Measurements from ENCODE around the gene CCDC92.

The CCDC92 gene, protein sequence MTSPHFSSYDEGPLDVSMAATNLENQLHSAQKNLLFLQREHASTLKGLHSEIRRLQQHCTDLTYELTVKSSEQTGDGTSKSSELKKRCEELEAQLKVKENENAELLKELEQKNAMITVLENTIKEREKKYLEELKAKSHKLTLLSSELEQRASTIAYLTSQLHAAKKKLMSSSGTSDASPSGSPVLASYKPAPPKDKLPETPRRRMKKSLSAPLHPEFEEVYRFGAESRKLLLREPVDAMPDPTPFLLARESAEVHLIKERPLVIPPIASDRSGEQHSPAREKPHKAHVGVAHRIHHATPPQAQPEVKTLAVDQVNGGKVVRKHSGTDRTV

DNA sequence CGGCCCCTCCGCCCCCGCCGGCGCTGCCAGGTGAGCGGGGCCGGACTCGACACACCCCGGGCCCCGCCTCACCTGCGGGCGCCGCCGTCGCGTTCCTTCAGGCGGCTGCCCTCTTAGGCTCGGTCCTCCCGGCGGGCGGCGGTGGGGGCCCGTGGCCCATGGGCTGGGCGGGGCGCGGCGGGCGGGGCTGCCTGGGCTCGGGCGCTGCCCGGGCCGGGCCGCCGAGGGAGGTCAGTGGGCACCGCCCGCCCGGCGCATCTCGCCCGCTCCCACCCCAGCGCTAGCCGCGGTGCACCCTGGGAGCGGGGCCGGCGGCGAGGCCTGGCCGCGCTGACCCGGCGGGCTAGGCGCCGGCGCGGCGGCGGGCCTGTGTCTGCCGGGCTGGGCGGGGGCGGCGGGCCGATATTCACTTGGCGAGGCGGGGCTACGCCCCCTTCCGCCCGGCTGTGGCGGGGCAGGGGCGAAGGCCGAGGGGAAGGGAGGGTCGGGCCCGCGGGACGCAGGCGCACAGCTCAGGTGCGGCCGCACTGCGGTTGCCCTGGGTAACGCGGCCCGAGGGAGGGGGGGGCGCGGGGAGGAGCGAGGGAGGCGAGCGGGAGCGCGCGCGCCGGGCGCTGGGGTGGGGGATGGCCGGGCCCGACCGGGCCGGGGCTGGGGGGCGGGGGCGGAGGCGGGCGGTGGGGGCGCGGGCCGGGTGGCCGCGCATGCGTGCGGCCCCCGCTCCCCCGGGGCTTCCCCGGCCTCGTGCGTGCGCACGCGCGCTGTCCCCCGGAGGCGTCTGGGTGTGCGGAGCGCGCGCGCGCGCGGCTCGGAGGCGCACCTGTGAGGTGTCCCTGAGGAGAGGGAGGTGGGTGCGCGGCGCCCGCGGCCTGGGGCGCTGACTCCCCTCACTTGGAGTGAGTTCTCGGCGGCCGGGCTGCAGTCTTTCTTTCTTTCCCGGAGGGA is at the start of gene CCDC92, which contains the start of gene ZNF664:
TSS of gene CCDC92 (minus strand) at position 375 of the 945 bp plus-strand sequence. CDS start 28,526 bp downstream, outside the sequence.
TSS of gene ZNF664 (plus strand) at position 759 of the 945 bp plus-strand sequence. CDS start 38,930 bp downstream, outside the sequence.
- DNase-seq (ENCODE audit: low spot score) = peak; percentile 80

DNA sequence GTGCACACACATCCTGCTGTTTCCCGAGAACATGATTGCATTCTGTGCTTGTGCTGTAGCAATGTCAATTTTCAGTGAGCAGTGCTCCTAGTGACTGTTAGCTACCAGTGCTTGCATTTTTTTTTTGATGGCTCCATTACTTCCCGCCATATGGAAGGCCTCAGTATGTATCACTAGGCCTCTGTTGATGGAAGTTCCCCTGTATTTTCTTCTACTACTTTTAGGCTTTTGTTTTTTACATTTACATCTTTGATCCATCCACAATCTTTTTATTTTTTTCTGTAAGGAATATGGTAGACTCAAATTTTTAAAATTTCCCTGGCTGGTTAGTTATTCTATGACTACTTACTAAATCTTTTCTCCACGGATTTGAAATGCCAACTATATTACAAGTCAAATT is 49.5 kb upstream of the CCDC92 start:
- DNase-seq (ENCODE audit: low spot score) = no peak

DNA sequence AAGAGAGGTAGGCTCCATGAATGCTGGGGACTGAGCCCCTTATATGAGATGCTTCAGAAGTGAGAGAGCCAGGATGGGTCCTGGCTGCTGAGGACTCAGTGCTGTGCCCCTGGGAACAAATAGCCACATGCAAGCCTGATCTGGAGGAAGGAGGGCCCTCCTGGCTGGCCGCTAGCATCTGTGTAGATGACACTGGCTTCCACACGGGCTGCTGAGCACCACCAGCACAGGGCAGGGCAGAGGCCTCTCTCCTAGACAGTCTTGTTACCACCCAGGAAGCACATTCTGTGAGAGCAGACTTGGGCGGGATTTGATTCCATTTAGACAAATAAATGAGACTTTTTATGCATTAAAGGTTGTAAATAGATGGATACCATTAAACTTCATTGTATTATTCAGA is 48.4 kb upstream of the CCDC92 start:
- DNase-seq (ENCODE audit: low spot score) = no peak

DNA sequence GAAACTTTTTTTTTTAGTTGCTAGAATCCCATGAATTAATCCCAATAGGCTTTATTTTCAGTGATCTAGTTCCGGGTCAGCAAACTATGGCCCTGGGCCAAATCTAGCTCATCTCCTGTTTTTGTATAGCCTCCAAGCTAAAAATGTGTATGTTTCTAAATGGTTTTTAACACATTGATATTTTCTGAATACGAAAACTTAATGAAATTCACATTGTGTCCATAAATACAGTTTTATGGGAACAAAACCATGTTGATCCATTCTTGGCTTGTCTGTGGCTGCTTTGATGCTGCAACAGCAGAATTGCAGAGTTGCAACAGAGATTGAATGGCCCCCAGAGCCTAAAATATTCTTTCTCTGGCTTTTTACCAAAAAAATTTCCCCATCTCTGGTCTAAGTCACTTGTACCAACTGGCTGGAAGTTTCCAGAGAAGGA is 47.9 kb upstream of the CCDC92 start:
- DNase-seq (ENCODE audit: low spot score) = no peak

DNA sequence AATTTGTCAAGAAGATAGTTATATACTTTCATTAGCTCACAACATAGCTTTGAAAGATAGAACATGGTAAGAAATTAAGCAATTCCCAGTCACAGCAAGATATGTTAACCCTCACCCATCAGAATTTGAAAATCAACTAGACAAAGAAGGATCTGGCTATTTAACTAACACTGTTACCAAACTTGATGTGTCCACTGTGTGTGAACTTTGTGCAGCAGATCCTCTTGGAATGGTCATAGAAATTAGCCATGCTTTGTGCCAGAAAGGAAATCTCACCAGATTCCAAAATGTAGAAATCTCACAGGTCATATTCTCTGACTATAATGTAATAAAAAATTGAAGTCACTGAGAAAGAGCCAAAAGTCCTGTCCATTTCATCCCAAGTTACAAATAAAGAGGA is 46.5 kb upstream of the CCDC92 start:
- no peak for DNase-seq (ENCODE audit: low spot score)

DNA sequence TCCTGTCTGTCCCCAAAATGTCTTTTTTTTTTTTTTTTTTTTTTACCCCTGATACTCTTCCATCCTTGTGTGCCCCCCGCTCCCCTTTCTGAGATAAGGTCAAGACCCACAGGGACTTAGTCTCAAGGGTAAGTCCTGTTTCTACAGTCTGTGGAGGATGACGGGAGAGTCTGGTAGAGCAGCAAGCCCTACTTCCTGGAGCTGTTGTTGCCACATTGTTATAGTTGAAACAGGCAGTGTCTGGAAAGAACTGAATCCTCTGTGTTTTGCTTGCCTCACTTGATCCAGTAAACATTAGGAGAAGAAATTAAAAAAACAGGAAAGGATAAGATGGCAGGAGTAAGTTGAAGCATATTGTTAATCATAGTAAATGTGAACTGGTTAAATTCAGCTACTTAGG is 45.9 kb upstream of the CCDC92 start:
- no peak for DNase-seq (ENCODE audit: low spot score)

DNA sequence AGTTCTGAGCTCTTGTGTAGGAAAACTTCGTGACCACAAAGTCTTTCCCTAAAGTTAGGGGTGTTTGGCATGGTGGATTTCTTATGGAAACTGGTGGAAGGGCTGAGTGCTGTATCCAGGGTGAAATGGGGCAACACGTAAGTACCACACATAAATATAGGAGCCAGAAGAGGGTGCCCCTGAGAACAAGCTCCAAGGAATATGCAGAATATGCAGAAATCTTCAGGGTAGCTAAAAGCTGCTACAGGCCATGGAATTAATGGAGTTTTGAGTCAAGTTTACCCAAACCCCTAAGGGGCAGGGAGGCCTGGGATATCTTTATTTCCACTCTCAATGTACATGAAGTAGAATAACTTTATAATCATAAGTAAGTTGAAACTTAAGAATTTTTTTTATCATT is 44.4 kb upstream of the CCDC92 start:
- DNase-seq (ENCODE audit: low spot score) = no peak

DNA sequence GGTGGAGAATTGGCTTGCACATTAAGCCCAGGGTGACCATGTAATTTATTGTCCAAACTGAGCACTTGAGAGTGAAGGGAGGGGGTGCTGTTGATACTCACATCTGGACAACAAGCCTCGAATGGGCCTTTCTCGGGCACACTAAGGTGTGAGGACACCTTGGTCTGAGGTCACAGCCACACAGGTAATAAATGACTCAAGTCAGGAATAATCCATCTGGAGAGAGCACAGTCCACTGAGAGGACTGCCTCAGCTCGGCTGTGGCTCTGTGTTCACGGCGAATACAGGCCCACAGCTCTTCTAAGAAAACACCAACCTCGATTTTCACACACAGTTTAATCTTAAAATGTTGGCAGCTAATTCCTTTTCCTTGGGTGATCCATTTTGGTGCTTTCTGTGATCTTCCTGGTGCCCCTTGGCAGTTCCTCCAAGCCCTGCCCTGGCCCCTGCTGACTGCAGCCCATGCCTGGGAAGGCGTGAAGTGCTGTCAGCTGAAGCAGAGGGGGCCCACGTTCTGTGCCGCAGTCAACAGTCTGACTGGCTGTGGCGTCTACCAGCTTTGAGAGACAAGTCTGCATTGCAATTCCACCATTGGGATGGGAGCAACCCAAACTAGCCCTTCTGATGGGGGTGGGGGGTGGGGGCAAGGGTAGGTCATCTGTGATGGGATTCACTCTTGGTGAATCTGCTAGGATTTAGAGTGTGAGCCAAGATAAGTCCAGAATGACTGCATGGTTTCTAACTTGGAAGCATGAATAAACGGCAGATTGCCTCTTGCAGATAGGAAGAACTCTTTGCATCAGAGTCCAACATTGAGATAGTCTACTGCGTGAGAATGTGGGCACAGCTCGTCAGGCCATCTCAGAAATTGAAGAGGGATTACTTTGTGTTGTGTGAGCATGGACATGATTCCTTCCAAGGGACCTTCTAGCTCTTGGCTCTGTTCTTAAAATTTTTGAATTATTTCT is 43.1 kb upstream of the CCDC92 start:
- no peak for DNase-seq (ENCODE audit: low spot score)

DNA sequence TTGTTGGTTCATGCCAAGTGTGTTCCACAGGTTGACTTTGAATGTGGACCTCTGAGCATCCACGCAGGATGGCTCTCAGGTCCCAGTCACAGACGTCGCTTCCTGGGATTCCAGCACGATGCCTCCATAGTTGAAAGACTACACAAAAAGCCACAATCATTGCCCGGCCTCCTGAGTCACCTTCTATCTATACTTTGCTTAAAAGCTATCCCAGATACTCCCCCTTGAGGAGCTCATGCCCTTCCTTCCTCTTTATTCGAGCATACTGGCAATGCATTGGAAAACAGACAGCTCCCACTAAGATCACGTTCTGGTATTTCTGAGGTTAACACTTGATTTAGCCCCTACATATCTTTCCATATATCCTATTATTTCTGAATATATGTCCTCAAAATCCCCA is 40.4 kb upstream of the CCDC92 start:
- DNase-seq (ENCODE audit: low spot score) = no peak

DNA sequence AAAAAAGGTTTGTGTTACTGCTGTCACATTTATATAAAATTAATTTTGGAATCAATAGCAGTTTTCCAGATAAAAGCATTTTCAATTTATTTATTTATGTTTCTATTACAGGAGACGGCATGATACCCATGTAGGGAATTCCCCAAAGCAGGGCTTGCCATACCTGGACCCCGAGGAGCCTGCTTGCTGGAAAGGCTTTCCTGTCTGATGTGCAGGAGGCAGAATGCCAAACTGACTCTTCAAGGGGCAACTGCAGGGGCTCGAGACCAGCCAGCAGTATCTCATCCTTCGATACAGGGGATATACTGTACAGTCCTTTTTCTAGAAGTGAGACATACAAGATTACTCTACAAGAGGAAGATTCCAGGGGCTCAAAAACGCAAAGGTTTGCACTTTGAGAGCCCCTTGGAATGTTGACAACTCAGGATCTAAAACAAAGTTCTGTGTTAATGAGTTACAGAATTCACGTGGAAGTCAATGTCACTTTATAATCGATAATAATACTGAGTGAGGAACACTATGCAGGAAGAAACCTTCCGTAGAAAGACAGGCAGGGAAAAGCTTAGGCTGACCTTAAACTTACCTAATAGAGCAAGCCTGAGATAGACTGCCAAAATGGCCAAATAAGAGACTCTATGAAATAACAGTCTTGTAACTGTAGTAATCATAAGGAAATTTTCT is 38.9 kb upstream of the CCDC92 start:
- no peak for DNase-seq (ENCODE audit: low spot score)

DNA sequence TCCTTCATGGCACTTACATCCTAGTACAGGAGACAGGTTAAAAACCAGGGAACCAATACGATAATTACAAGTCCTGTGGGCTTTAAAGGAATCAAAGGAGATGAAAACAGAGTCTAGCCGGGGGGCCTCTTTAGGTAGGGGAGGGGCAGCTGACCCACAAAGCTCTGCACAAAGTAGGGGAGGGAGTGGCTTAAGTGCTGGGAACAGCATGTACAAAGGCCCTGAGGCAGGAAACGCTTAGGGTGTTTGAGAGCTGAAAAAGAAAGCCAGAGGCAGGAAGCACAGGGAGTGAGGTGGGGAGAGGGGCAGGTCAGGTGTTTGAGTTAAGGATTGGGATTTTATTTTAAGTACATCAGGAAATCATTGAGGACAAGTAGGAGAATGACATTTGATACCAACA is 38.1 kb upstream of the CCDC92 start:
- no peak for DNase-seq (ENCODE audit: low spot score)

DNA sequence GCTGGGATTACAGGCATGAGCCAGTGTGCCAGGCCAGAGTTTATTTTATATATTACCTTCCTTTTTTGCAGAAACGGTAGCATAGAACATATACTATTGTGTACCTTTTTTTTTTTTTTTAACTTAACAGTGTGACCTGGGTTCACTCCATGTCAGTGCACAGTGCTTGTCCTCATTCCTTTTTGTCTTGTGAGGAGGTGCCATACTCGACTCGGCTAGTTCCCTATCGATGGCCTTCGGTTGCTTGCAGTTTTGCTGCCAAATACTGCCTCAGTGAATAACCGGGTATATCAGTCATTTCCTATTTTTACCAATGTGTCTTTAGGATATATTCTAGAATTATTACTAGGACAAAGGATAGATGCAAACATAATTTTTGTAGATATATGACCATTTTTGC is 37.1 kb upstream of the CCDC92 start:
- DNase-seq (ENCODE audit: low spot score) = no peak

DNA sequence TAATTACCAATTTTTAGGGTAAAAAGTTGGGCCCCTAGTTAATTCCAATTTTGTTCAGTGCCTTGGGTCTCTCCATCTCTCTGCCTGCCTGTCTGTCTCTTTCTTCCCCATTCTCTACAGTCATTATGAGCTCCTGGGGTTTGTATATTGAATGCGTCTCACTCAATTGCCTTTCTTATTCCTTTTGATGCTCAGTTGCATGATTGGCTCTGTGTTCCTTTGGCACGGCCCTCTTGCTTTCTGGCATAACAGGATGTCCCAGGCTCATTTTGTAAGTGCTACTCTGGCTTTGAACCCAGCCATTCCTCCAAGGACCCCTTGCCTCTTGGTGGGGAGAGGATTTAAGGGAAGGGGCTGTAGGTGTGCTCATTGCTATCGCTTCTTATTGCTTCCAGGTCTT is 36.0 kb upstream of the CCDC92 start:
- no peak for DNase-seq (ENCODE audit: low spot score)

DNA sequence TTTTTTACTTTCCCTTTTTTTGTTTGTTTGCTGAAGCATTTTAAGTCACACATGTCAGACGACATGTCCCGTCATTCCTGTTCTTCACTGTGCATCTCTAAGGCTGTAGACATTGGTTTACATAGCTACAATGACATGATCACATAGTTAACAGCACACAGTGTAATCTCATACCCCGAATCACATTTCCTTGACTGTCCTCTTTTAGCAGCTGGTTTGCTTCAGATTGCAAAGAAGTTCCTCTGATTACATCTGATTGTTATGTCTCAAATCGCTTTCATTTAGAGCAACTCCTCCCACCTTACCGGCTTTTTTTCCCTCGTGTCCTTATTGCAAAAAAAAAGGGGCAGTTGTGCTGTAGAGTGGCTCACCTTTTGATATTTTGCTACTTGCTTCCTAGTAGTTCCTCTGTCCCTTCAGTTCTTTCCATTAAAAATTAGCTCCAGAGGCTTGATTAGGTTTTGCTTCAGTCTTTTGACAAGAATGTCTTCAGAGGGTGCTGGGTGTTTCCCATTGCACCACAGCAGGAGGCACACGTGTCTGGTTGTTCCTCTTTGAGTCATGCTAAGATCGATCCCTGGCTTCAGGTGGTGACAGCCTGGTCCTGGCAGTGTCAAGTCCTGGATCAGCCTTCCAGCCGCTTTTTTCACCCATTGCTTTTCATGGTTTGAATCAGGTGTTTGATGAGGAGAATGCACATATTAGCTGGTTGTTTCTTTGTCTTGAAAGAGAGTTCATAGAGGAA is 35.4 kb upstream of the CCDC92 start:
- no peak for DNase-seq (ENCODE audit: low spot score)

DNA sequence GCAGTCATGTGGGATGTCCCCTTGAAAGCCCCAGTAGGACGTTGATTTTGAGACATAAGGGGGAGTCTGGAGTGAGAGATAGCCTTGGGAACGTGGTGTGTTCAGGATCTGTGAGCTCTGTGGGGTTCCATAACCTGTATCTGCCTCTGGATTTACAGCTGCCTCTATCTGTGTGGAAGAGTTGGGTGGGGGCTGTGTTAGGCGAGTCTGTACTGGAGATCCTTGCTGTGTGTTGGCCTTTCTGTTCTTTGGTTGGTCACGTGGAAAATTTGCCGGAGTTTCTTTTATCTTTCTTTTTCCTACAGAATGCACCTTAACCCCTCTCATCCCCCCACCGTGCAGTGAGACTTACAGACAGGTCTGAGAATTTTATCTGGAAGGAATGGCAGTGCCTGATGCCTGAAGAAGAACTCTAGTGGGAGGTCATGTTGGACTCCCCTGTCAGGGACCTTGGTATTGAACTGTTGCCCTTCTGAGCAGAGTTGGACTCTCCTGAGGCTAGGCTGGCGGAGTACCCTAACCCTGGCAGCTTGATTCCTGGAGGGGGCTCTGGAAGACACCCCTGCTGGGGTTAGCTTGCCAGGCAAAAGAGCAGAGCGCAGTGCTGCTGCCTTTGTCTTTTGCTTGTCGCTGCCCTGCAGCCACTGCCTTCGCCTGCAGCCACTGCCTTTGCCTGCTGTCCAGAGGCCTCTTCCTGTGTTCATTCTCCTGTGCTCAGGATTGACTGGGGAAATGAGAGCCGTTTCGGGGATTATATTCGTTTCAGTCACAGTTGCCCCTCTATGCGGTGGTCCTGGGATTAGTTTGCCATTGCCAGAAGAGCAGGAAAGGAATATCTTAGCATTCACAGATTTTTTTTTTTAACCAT is 34.4 kb upstream of the CCDC92 start:
- no peak for DNase-seq (ENCODE audit: low spot score)

DNA sequence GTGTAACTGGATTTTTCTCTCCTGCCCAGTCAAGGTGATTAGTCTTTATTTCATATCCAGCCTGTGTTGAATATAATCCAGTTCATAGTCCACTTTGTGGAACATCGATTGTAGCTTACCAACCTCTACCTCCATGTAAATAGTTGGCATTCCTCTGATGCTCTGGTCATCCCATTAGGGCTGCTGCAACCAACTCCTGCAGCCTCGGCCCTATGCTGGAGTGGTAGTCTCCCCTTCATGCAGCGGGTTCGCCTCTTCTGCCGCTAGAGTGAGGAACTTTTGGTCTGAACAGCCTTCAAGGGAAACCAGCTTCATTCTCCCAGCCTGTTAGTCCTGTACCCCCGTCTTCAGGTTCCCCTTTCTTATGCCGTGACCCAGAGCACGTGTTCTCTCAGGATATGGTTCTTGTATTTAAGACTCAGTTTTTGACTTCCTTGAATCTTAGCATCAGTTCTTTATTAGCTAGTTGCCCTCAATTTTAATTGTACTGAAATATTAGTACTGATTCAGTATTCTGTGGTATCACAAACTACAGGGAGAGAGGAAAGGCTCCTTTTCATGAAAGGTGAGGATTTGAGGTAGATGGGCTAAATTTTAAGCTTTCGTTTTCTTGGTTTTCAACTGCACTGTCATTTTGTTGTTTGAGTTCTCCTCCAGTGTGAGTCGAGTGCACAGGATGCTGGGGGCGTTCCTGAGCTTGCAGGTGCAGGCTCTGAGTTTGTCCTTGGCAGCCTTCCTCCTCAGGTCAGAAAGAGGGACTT is 33.6 kb upstream of the CCDC92 start:
- DNase-seq (ENCODE audit: low spot score) = no peak

DNA sequence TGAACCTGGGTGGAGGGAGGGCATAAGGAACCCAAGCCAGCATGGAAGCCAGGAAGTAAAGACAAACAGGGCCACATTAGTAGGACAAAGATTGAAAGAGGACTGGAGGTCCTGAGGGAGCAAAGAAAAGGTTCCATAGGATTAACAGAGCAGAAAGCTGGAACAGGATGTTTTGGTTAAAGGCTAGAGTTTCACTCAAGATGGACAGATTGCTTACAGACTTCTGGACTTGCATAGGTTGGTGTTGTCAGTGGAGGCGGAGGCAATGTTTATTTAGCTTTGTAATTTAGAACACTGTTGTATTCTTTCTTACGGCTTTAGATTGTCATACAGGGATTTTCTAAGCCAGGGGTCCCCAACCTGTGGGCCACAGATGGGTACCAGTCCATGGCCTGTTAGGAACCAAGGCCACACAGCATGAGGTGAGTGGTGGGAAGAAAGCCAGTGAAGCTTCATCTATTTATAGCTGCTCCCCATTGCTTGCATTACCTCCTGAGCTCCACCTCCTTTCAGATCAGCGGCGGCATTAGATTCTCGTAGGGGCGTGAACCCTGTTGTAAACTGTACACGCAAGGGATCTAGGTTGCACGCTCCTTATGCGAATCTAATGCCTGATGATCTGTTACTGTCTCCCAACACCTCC is 31.7 kb upstream of the CCDC92 start:
- no peak for DNase-seq (ENCODE audit: low spot score)

DNA sequence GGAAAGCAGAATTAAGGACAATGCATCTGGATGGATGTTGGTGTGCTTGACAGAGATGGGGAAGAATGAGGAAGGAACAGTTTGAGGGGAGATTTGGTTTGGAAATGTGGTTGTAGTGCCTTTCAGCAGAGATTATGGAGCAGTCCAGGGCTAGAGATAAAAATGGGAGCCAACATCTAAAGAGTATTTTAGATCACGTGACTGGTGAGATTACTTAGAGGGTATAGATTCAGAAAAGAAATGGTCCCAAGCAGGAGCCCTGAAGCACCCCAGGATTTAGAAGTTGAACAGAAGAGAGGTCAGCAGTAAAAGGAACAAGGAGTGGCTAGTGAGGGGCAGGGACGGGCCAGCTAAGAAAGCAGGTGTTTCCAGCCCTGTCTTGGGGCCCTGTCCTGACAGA is 30.0 kb upstream of the CCDC92 start:
- no peak for DNase-seq (ENCODE audit: low spot score)

All from hematopoietic multipotent progenitor cell treated with erythropoietin and hydrocortisone succinate and interleukin-3 and kit ligand, for 17 days (in vitro differentiated cells).